HG02885 (cell line): Measurements from ENCODE around the gene TPI1.

Experiments
- ATAC-seq: cut with Tn5 transposase; IDR thresholded peaks from one replicate; pipeline ENCODE4 v1.9.1; 2021; ENCODE audit warnings: mild to moderate bottlenecking; ENCODE audit not compliant: unreplicated experiment, poor library complexity

Gene TPI1

GRCh38 chr12:6867413-6868210 is at the start of gene TPI1:
TSS of gene TPI1 (plus strand) at chr12:6867531. CDS start at chr12:6867567, 36 bp downstream.
- peak; percentile 67 for ATAC-seq

GRCh38 chr12:6817662-6818157 is 49.6 kb upstream of the TPI1 start:
- ATAC-seq, result no peak

GRCh38 chr12:6818222-6818621 is 49.1 kb upstream of the TPI1 start:
- no peak for ATAC-seq

- no peak for ATAC-seq
Measured at GRCh38 chr12:6818645-6819044, 48.7 kb upstream of the TPI1 start.

GRCh38 chr12:6819106-6820030 is 48.0 kb upstream of the TPI1 start:
- ATAC-seq, result no peak

GRCh38 chr12:6820166-6820565 is 47.2 kb upstream of the TPI1 start:
- no peak for ATAC-seq

- ATAC-seq, result no peak
Measured at GRCh38 chr12:6821591-6822425, 45.5 kb upstream of the TPI1 start, which contains the start of gene GPR162. TSS of gene GPR162 (plus strand) at chr12:6821821. CDS start at chr12:6823899, 2,078 bp downstream.

- ATAC-seq, result no peak
Measured at GRCh38 chr12:6822426-6823135, 44.8 kb upstream of the TPI1 start.

- ATAC-seq, result no peak
Measured at GRCh38 chr12:6823182-6824084, 43.9 kb upstream of the TPI1 start.

- no peak for ATAC-seq
Measured at GRCh38 chr12:6824085-6824775, 43.1 kb upstream of the TPI1 start.

- ATAC-seq, result no peak
Measured at GRCh38 chr12:6824901-6825381, 42.4 kb upstream of the TPI1 start.

- no peak for ATAC-seq
Measured at GRCh38 chr12:6825398-6826124, 41.8 kb upstream of the TPI1 start.

GRCh38 chr12:6826125-6826733 is 41.1 kb upstream of the TPI1 start:
- no peak for ATAC-seq

- no peak for ATAC-seq
Measured at GRCh38 chr12:6826734-6827436, 40.4 kb upstream of the TPI1 start.

- ATAC-seq, result no peak
Measured at GRCh38 chr12:6827437-6827911, 39.9 kb upstream of the TPI1 start.
